ENCODE results near the gene ZNF184.

Gene ZNF184

DNA sequence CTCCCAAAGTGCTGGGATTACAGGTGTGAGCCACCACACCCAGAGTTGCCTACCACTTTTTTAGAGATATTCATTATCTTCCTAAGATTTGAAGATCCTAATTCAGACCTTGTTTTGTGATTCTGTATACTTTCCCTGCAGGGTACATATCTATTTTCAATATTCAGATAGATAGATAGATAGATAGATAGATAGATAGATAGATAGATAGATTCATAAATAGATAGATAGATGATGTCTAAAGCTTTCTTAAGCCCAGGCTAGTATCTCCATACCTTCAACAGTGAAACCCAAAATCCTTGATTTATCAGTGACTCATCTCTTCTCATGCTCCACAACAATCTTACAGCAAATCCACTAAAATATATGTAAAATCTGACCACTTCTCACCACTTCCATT lies 53.5 kb downstream of the ZNF184 start:
- DNase-seq, result no peak

DNA sequence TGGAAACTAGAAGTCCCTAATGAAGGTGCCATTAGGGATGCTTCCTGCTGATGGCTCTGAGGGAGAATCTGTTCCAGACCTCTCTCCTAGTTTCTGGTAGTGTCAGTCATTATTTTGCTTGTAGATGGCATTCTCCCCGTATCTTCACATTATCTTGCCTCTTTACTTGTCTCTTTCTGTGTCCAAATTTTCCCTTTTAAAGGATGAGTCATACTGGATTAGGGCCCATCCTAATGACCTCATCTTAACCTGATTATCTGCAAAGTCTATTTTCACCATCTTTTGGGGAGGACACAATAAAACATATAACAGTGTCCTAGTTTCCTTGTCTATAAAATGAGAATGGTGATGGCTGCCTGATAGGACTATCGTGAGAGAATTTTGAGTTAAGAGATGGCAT lies 57.0 kb downstream of the ZNF184 start:
- no peak for DNase-seq

DNA sequence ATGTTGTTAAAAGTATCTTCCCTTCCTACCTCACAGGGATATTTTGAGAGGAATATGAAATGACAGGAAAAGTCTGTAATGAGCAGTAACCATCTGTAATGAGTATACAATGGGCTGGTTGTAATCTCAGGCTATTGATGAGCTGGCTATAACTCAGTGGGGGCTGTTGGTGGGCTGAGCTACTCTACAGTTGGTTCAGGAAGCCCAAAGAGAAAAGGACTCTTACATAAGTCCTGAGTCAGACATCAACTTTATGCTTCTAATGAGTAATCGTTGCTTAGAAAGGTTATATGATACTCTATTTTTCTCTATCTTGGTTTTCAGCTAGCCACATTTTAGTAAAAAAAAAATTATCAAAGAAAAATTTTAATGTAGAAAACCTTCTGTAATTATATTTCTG lies 57.9 kb downstream of the ZNF184 start:
- DNase-seq, result no peak

DNA sequence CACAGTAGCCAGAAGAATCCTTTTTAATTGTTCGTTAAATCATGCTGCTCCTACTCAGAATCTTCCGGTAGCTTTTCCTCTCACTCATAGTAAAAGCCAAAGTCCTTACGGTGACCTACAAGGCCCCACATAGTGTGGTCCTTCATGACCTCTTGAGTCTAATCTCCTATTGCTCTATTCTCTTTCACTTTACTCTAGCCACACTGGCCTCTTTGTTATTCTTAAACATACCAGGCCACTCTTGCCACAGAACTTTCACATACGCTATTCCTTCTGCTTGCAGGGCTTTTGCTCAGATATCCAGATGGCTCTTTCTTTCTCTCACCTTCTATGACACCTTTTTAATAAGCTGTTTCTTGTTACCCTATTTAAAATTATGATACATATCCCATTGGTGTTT lies 58.6 kb downstream of the ZNF184 start:
- DNase-seq, result no peak

DNA sequence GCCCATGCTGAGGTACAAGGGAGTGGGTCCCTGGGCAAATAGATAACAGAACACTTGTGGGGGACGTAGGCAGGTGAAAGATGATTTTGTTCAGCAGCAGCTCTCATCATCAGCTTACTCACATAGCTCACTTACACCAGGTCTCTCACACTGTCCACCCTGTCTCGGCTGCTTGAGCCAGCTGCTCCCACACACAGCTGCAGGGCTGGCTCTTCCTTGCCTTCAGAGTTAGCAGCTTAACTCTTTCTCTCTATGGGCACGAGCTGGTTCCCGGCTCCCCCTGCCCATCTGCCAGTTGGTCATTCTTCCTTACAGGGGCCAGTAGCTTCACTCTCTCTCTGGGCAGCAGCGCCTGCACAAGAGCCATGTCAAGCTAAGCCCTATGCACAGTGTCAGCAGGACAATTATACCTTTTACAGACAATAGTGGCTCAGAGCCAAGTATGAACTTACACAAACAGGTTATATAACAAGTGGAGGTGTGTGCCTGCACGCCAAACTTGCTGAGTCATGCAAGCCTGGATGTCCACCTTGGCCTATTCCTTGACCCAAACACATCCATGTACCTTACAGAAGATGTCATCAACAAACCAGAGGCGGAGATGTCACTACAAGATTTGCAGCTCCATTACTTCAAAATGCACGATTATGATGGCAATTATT lies 65.6 kb downstream of the ZNF184 start:
- no peak for DNase-seq

DNA sequence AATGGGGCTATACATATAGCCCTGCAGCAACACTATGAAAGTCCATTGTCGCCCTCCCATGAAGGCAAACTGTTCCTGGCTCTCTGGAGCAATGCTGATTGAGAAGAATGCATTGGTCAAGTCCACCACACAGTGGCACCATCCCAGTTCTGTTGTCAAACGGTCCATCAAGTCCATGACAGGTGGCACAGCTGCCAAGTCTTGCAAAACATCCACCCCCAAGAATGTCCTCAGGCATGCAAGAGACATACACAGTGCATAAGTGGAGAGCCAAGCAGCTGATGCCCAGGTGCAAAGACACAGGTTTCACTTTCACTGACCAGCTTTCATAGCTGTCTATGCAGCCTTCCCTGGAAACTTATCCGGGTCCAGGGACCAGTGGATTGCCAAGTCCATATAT lies 66.8 kb downstream of the ZNF184 start:
- DNase-seq, result no peak

DNA sequence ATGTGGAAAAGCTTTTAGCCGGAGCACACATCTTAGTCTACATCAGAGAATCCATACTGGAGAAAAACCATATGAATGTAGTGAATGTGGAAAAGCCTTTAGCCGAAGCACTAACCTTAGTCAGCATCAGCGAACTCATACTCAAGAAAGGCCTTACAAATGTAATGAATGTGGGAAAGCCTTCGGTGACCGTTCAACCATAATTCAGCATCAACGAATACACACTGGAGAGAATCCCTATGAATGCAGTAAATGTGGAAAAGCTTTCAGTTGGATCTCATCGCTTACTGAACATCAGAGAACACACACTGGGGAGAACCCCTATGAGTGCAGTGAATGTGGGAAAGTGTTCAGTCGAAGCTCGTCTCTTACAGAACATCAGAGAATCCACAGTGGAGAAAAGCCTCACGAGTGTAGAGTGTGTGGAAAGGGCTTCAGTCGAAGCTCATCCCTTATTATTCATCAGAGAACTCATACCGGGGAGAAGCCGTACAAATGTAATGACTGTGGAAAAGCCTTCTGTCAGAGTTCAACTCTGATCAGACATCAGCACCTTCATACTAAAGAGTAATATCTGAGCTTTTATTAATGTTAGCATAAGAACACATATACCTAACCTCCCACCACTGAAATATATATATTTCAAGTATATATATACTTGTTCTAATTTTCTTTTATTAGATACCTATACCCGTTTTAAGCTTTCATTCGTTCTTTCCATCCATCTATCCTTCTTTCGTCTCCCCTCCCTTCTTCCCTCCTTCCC lies 71.8 kb downstream of the ZNF184 start:
- no peak for DNase-seq
